ENCODE data around the gene FANCM.

DNA sequence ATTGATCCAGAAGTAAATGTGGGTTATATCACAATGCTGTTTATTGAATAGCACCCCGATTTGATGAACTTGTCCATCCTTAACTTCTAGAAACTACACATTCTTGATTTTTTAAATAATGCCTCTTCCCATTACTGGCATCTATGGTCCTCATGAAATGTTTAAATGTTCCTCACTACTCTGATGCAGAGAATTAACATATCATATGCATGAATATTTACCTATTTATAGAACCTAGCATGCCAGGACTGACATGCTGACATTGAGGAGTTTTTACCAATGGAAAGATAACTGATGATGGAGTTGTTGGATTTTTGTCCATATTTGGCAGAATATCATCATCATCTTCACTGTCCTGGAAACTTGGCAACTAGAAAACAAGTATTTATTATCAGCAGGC, 74.4 kb downstream of the FANCM start:
- TF ChIP-seq, protein P1, sequence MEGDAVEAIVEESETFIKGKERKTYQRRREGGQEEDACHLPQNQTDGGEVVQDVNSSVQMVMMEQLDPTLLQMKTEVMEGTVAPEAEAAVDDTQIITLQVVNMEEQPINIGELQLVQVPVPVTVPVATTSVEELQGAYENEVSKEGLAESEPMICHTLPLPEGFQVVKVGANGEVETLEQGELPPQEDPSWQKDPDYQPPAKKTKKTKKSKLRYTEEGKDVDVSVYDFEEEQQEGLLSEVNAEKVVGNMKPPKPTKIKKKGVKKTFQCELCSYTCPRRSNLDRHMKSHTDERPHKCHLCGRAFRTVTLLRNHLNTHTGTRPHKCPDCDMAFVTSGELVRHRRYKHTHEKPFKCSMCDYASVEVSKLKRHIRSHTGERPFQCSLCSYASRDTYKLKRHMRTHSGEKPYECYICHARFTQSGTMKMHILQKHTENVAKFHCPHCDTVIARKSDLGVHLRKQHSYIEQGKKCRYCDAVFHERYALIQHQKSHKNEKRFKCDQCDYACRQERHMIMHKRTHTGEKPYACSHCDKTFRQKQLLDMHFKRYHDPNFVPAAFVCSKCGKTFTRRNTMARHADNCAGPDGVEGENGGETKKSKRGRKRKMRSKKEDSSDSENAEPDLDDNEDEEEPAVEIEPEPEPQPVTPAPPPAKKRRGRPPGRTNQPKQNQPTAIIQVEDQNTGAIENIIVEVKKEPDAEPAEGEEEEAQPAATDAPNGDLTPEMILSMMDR (IDR thresholded peaks at IDR 0.05; ENCODE audit: borderline replicate concordance, extremely low read depth, low read length, poor library complexity, severe bottlenecking), result no peak
- TF ChIP-seq EZH2 (IDR thresholded peaks at IDR 0.05; ENCODE audit: borderline replicate concordance, low read depth, low read length, severe bottlenecking), result no peak

All from DND-41 (cell line).